GM18858 (cell line): ENCODE measurements around the gene ZXDC.

ENCODE experiments used
- ATAC-seq: cut with Tn5 transposase; IDR thresholded peaks from one replicate; pipeline ENCODE4 v1.9.1; 2021; ENCODE audit not compliant: unreplicated experiment

The ZXDC gene

DNA sequence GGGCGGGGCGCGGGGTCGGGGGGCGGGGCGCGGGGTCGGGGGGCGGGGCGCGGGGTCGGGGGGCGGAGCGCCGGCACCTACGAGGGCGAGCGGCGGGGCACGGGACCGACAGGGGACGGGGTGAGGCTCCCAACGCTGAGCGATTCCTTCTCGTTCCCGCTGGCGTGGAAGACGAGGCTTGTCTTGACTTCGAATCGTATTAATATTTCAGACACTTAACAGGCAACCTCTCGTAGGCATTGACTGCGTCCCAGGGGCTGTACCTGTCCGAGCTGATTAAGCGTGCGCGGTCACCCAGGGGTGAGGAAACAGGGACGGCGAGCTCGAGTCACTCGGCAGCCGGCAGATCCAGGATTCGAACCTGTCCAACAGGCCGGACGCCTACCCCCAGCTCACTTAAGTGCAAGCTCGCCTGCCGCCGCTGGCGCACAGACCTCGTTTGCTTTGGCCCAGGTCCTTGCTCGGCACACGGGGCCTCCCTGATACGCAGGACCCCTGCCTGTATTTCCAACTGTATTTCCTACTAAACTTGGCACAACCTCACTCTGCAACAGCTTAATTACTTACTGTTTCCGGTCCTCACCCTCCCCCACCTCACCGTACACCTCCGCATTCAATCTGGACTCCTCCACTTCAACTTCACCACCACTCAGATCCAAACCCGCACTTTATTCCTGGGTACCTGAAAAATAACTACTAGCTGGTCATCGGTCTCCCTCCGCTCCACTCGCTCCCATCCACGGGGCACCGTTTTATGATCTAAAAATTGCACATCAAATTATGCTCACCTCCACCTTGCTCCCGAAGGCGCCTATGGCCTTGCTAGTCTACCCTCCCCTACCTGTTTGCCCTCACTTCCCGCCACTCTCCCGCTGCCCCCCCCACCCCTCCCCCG lies 722 bp upstream of the ZXDC start:
- peak; percentile 6 for ATAC-seq

DNA sequence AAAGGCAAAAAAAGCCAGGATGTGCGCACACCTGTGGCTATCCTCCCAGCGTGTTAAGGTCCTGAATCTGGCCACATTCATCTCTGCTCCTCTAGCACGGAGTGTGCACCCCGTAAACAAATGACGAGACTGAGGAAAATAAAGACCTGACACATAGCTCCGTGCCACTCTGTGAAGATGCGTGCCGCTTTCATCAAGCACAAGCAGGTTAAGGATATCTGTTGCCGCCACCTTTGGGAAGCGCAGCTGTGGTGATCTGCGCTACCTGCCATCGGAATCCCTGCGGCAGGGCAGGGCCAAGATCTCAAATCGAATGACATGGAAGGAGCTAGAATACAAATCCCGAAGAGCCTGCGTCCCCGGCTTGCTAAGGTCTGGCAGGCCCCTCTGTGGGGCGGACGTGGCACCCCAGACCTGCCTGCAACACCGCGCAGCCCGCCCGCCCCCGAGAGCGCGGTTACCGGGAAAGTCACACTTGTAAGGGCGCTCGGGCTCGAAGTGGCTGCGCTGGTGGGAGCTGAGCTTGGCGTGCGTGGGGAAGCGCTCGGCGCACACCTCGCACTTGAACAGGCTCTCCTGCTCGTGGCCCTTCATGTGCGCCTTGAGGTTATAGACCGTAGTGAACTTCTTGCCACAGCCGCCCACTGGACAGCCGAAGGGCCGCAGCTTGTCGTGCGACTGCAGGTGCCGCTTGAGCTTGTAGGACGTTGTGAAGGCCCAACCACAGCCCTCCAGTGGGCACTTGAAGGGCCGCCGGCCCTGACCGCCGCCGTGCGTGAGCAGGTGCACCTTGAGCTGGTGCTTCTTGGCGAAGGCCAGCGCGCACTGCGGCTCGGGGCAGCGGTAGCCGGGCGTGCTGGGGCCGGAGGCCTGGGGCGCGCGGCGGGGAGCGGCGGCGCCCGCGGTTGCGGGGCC lies 936 bp downstream of the ZXDC start:
- ATAC-seq: peak; percentile 12

DNA sequence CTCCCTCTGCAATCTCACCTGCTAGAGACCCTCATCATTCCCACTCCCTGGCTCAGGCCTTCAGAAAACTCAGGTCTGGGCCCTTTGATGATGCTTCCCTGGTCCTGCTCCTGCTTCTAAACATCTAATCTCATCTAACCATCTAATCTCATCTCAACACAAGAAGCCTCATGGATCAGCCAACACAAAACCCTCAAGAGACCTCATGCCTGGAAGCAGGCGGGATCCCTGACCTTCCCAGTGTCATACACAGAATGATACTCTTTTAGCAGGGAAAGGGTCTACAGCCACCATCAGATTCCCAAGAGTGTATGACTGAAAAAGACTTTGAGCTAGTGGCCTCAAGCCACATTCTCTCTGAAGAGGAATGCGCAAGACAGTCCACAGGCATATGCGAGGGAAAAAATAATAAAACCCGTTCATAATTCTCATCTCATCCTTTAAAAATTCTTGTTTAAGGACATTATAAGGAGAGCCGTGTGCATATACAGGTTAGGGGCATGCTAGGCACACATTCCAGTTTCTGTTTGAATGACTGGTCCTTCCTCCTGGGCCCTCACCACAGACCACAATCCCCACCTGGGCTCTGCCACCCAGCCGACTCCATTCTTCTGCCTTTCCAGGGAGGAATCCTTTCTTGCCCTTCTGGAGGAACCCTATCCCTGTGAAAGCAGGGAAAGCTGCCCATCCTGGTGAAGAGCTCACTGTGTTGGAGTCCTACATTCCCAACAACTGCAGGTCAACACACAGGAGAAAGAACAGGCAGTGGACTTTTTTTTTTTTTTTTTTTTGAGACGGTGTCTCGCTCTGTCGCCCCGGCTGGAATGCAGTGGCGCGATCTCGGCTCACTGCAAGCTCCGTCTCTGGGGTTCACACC lies 2.2 kb downstream of the ZXDC start:
- no peak for ATAC-seq

DNA sequence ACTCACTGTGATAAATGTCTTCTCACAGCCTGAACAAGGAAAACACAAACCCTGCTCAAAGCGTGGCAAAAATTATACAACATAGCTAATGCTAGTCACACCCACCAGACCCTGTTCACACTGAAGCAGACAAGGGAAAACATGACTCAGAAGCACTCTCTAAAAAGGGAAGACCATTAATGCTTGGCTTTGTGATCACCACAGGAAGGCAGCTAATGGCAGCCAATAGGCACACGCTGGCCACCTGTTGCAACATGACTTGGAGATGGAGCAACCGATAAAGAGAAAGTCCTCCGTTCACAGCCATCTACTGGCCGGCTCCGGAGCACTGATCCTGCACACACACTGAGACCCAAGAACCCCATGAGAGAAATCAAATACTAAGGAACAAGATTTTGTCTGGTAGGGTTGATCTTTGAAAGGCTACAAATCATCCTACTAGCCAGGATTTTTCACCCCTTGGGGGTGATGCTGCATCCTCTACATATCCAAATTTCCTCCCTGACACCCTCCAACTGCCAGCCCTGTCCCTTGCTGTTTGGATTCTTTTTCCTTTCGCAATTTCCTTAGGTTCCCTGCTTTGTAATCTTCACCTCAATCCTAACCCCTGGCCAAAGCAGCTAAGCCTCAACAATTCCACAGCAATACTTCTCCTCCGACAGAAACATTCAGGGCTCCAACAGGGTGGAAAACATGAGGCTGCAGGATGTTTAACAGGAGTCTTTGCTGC lies 3.2 kb downstream of the ZXDC start:
- ATAC-seq: no peak

DNA sequence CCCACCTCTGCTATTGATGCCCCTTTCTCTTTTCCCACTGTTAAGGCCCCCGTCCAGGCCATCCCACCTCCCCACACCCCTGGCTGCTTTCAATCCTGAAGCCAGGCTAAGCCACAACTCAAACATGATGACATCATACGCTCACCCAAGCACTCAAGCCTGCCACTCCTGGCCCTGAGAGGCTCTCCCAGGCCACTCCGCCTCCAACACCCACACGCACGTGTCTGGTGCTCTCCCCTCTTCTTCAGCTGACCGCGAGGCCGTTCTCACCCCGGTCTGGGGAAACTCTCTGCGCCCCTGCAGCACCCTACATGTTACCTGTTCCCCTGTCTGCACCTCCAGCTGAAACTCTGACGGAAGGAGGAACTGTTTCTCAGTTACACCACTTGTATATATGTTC lies 6.2 kb downstream of the ZXDC start:
- no peak for ATAC-seq

DNA sequence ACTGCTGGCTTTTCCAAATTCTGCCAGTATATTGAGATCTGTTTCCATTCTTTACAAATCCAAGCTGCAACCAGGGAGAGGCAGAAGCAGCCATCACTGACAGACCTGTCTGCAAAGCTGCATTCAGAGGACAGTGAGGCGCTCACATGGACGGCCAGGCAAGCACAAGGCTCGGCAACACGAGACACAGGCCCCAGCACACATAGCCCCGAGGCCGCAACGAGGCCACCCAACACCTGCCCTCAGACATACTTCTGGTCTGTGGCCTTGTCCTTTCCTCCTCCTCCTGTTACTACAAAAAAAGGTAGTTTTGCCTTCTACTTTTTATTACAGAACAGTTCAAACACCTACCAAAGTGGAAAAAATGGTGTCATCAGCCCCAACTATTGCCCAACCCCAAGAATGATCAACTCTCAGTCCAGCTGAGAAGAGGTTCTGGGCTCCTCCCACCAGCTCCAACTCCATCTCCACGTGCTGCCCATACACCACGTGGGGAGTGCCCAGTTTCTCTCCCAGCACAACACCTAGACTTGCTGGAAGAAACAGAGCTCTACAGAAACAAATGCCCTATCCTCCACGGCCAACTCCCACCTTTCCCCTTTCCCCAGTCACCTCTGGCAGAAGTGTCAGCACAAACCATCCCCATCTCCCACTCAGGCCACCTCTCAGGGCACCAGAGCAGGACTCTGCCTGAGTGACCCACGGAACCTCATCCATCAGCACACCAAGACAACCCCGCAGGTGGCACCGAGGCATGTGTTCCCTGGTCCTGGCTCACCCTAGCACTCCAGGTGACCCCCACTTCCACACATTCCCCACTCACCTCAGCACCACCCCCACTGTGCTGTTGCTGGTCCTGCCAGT lies 7.4 kb downstream of the ZXDC start:
- no peak for ATAC-seq

DNA sequence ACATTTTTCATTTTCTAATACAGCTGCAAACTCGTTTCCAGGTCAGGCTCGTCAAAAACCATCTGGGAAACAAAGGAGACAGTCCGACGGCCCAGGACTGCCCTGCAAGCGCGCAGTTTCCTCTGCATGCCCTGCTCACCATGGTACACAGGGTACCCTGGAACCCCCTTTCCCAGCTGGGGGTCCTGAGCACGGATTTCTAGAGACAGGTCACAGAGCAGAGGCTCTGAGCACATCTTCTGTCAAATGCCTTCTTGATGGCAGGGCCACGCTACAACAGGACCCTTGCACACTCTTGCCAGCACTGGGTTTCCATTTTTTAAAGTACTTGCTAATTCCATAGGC lies 8.1 kb downstream of the ZXDC start:
- ATAC-seq: no peak

DNA sequence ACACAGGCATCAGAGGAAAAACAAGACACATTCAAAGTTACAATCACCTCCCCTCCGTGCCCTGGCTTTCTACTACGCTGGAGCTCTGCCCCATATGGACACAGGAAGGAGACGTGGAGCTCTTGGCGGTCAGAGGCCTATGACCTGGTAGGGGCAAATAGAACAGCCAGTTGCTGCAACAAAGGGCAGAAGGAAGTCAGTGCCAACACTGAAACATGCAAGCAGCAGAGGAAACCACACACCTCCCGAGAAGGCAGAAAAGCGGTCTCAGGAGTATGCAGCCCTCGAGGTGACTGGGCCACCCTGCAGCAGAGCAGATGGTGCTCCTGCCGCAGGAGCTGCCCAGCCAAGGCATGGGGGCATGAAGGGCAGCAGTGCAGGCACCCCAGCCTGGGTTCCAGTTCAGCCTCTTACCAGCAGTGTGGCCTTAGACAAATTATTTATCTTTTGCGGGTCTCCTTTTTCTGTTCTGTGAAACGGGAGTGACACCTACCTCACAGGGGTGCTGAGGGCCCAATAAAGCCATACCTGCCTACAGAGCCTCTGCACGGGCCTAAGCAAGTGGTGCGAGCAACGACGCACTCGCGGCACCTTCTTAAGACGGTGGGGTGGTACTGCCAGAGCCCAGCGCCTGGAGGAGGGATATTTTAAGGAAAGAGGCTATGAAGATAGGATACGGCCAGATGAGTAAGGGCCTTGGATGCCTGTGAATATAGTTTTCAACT lies 8.6 kb downstream of the ZXDC start:
- no peak for ATAC-seq

DNA sequence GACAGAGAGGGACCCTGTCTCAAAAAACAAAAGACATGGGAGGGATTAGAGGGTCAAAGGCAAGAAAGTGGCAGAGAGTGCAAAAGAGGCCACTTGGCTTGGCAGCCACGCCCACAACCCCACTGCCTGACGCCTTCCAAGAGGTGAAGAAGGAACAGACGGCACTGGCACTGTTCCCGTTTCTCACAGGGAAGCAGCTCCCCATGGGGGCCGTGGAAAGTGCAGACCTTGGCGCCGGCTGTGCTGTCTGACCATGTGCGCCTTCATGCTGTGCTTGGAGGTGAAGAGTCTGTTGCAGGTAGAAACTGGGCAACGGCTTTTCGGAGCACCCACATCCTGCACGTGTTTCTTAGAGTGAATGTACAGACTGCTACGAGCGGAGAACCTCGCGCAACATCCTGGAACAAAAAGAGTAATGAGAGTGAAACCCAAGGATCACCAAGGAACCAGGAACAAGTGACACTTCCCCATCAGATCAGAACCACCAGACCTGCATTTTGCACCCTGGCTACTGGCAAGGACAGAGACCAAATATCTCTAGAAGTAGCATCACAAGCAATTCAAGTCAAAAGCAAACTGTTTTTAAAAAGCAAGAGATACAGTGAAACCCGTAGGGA lies 9.7 kb downstream of the ZXDC start:
- ATAC-seq: no peak

DNA sequence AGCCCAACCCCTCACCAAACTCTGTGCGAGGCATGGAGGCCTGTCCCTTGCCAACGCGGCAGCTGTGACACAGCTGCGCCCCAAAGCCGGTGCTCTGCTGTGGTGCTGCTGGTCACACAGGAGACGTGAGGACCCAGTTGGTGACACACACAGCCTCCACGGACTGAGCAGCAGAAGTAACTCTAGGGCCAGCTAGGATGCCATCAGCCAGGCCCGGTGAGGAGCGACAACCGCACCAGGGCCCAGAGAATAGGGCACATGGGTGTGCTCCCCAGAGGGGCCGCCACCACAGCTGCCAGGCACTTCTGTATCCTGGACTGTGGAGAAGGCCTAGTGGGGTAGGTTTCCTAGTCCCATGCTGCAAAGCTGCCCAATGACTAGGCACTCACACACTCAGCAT lies 10.7 kb downstream of the ZXDC start:
- ATAC-seq: no peak

DNA sequence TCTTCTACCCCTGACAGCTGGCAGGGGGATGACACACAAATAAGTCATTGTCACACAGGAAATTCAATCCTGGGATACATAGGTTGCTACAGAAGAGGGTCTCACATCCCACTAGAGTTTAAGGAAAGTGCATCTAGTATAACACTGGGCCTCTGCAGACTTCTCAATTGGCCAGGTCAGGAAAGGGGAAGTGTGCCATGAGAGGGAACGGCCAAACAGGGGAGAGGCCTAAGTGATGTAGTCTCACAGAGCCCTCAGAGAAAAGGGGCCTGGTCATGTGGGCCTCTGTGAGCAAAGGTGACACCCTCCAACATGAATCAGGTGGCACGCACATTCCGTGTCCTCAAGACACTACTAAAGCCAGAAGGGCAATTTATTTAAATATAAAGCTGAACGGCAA lies 11.2 kb downstream of the ZXDC start:
- ATAC-seq: no peak

DNA sequence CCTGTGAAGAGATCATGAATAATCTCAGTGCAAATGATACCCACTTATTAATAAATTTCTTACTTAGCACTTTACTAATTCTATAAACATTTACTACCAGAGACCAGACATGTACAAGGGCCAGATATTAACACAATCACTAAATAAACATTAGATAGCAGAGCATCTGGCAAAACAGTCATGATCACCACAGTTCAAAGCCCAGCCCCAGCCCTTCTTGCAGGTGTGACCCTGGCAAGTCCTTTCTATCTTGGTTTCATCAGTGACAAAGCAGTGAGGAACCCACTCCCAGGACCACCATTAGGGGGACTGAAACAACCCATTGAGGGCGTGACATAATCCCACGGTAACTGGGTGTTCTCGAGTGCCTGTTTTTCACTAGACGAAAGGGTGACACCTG lies 11.6 kb downstream of the ZXDC start:
- ATAC-seq: no peak

DNA sequence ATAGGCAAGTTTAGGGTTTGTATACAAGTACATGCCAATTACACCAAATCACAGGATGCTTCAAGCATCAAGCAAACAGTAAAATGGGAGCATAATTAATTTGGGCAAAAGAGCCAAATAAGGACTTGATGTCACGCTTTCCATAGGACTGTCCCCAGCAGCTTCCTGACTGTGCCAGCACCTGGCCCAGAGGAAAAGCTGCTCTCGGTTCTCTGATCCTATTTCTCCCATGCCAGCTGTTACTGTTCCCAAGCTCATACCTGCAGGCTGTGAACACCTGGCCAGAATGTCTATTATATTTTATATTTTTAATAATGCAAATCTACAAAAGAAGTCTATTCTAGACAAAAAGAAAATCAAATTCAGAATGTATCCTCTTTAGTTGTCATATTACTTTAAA lies 12.2 kb downstream of the ZXDC start:
- ATAC-seq: no peak

DNA sequence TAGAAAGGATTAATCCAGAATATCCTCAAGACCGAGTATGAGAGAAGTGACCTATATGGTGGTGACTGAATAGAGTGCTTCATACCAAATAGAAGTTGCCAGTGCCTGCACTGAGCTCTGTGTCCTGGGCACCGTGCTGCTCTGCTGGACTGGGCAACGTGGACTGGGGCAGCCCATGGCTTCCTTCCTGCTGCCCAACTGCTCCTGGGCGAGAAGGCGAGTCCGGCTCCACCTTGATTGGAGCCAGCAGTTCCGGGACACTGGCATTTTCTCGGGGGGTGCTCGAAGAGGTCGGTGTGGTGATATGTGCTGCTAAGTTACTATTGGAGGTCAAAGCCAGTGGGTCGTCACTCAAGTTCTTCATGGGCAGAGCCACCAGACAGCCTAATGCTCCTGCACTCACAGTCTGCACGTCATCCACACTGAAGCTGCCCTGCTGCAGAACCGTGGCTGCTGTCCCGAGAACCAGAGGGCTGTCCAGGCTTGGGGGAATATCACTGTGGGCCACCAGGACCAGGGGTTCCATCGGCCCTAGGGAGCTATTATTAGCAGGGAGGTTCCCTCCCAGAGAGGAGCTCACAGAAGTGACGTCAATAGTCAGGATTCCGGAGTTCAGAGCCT lies 14.1 kb downstream of the ZXDC start:
- no peak for ATAC-seq

DNA sequence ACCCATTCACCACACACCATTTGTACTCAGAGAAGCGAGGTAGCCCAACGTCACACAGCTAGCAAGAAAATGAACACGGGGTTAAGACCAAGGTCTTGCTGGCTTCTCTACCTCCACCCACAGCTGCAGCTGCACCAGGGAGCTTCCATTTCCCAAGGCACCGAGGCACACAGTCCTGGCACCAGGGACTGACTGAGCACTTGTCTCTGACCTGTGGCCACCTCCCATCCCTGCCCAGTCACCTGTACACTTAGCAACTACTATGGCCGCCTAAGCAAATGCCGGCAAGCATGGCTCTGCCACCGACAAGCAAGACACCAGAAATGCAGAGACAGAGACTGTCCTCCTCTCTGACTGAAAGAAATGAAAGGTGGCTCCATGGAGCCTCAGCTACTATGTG lies 15.3 kb downstream of the ZXDC start:
- ATAC-seq: no peak

DNA sequence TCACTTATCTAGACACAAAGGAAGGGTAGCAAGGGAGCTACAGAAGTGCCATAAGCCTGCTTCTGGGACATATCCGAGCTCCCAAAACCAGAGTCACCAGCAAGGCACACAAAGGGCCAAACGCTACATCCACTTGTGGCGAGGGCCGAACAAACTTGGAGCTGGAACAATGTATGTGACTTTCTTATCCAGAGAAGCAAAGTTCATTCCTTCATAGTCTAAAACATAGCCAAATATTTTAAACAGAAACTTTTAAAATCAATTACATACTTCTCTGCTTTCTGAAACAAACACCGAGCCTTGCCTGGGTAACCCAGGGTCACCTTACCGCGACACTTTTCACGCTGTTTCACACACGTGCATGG lies 15.9 kb downstream of the ZXDC start:
- no peak for ATAC-seq

DNA sequence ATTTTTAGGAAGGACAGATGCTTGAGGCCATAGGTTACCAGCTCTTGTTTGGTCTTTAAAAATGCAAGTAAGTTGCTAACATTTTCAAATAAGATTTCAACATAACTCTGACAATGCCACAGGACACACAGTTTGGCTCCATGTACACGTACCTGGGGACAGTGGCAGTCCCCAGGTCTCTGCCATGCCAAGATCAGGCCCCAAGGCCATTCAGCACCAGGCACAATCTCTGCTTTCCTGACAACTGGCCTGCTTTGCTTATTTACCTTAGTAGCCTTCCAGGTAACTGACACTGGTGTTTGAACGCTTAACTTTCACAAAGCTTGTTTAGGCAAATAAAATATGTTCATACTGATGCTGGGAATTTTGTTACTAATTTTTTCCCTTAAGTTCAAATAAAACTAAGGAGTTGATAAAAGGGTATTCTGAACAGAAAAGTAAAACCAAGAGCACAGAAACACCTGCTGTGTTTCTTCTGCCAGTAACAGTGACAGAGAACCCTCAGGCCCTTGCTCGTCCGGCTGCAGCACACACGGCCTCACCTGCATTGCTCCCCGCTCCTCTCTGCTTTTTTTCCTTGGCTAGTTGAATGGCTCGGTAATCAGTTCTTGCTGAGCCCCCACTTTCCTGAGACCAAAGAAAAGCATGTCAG lies 16.5 kb downstream of the ZXDC start:
- no peak for ATAC-seq
